Colonic mucosa (tissue), 4 donors: ENCODE measurements around the gene MCU. TPM values are rescaled to one million over a fixed set of nuclear protein-coding genes. Genes with fewer than 3 reads are reported as not detected.

Experiments used
- DNase-seq: peaks from one replicate; pipeline ENCODE4 v3.0.0-alpha.2; 2020
- H3K27ac ChIP-seq: fragments of 200-600 bp; one replicate; pipeline ENCODE4 v1.8.0; 2021
- H3K27me3 ChIP-seq: fragments of 200-600 bp; one replicate; pipeline ENCODE4 v1.8.0; 2021
- H3K36me3 ChIP-seq: fragments of 200-600 bp; one replicate; pipeline ENCODE4 v1.8.0; 2021
- H3K4me1 ChIP-seq: fragments of 200-600 bp; one replicate; pipeline ENCODE4 v1.8.0; 2021; ENCODE audit warnings: mild to moderate bottlenecking
- H3K4me3 ChIP-seq: fragments of 200-600 bp; one replicate; pipeline ENCODE4 v1.8.0; 2021
- H3K9ac ChIP-seq, 2 donors: one replicate each; pipeline ENCODE4 v1.7.0; 2013; ENCODE audit warnings: control low read depth in 2 of 2, low read depth in 2 of 2, low read length in 2 of 2
- H3K9me3 ChIP-seq: fragments of 200-600 bp; one replicate; pipeline ENCODE4 v1.8.0; 2021
- CTCF ChIP-seq: fragments of 200-600 bp; IDR thresholded peaks from one replicate; pipeline ENCODE4 v1.8.0; 2022; ENCODE audit warnings: antibody characterized with exemption, mild to moderate bottlenecking
- intact Hi-C: fragments of 100-400 bp; cut with DNase I; formaldehyde crosslinking; loops from one replicate; pipeline ENCODE4 v1.14.1; 2022
- total RNA-seq, 2 donors: library from RNA; stranded (reverse); fragmentation: NEBNext Ultra II Directional in 1 of 2; extraction: Animal tissue kit (Norgen Biotek cat#: 25700) in 1 of 2; gene quantifications; one replicate each; pipeline ENCODE4 v1.2.1, GENCODE V29; 2021
- donor health status: healthy.
- donor health status: DM: no; HTN: no; CAD: no.
- donor health status: DM: no; HTN: no; CAD: no.

Gene MCU
- total RNA-seq, 2 donors from 2014 or later, result 88.7 to 109 TPM

- intact Hi-C loops, result no loop called here
- Histone ChIP-seq H3K36me3 (no peaks in the 10 kb centered on the region), H3K9me3 (no peaks in the 10 kb centered on the region), H3K4me3 (no peak overlapping the region), H3K4me1 (no peaks in the 10 kb centered on the region), H3K9ac (no peak overlapping the region), H3K27ac (no peak overlapping the region), H3K27me3 (no peaks in the 10 kb centered on the region)
- DNase-seq, result no peak
- no peak for TF ChIP-seq CTCF
Measured at GRCh38 chr10:72842164-72842563, 150.2 kb downstream of the MCU start.

- TF ChIP-seq CTCF, result no peak
- no peak overlapping the region for H3K9ac ChIP-seq
- intact Hi-C loops, result no loop called here
- H3K4me3 ChIP-seq, result no peak overlapping the region
- no peaks in the 10 kb centered on the region for H3K9me3 ChIP-seq
- H3K36me3 ChIP-seq, result no peaks in the 10 kb centered on the region
- DNase-seq, result no peak
- H3K4me1 ChIP-seq, result no peaks in the 10 kb centered on the region
- no peaks in the 10 kb centered on the region for H3K27me3 ChIP-seq
- H3K27ac ChIP-seq, result no peak overlapping the region
Measured at GRCh38 chr10:72846238-72846637, 154.3 kb downstream of the MCU start.

- TF ChIP-seq CTCF, result no peak
- DNase-seq, result no peak
- intact Hi-C loops, result no loop called here
- Histone ChIP-seq H3K36me3 (no peaks in the 10 kb centered on the region), H3K4me1 (no peaks in the 10 kb centered on the region), H3K9me3 (no peaks in the 10 kb centered on the region), H3K4me3 (no peak overlapping the region), H3K27me3 (no peaks in the 10 kb centered on the region), H3K27ac (no peak overlapping the region), H3K9ac (no peak overlapping the region)
Measured at GRCh38 chr10:72847681-72848080, 155.7 kb downstream of the MCU start.

GRCh38 chr10:72850861-72851260 lies 158.9 kb downstream of the MCU start:
- H3K9me3 ChIP-seq, result no peaks in the 10 kb centered on the region
- no peak for TF ChIP-seq CTCF
- H3K9ac ChIP-seq, result no peak overlapping the region
- H3K27me3 ChIP-seq, result no peaks in the 10 kb centered on the region
- no peak overlapping the region for H3K4me3 ChIP-seq
- DNase-seq, result no peak
- no peaks in the 10 kb centered on the region for H3K4me1 ChIP-seq
- H3K36me3 ChIP-seq, result no peaks in the 10 kb centered on the region
- H3K27ac ChIP-seq, result no peak overlapping the region
- intact Hi-C loops, result no loop called here

- H3K4me1 ChIP-seq, result no peaks in the 10 kb centered on the region
- no peak overlapping the region for H3K27ac ChIP-seq
- no peak for DNase-seq
- intact Hi-C loops, result no loop called here
- H3K9ac ChIP-seq, result no peak overlapping the region
- H3K27me3 ChIP-seq, result no peaks in the 10 kb centered on the region
- no peaks in the 10 kb centered on the region for H3K9me3 ChIP-seq
- no peaks in the 10 kb centered on the region for H3K36me3 ChIP-seq
- no peak for TF ChIP-seq CTCF
- H3K4me3 ChIP-seq, result no peak overlapping the region
Measured at GRCh38 chr10:72851509-72851908, 159.6 kb downstream of the MCU start.

- intact Hi-C loops, result no loop called here
Measured at GRCh38 chr10:72852508-72852907, 160.6 kb downstream of the MCU start.

More at GRCh38 chr10:72852508-72852907, 160.6 kb downstream of the MCU start:
- Histone ChIP-seq H3K9ac (no peak overlapping the region), H3K9me3 (no peaks in the 10 kb centered on the region), H3K4me3 (no peak overlapping the region), H3K4me1 (no peaks in the 10 kb centered on the region), H3K36me3 (no peaks in the 10 kb centered on the region), H3K27me3 (no peaks in the 10 kb centered on the region), H3K27ac (no peak overlapping the region)
- no peak for DNase-seq
- TF ChIP-seq CTCF, result no peak
